ENCODE data around the gene ABCA8.

ABCA8 gene

DNA sequence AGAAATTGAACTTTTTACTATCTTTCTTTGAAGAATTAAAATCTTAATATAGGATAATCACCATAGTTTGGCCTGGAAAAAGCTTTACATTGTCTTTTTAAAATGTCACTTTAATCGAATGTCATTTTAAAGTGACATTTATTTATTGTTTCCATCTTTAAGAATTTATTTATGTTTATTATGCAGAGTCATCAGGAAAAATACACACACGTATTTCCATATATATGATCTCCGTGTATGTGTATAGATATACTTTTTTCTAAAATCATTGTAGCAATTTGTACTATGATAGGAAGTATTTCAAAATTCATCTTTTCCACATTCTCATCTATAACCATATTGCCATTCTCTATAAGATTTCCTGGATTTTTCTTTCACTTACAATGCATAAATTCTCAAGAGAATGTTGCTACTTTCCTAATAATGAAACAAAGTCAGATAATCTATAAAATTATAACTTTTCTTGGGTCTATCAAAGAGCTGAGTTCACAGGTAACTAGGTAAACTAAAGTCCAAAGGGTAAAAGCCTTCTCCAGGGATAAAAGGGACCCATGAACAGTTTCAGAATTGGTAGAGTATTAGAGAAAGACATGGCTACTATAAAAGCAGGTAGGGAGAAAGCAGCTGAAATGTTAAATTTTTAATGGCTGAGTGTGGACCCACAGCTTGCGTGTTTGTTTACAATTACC is 11.9 kb downstream of the ABCA8 start:
- no peak for FAIRE-seq

DNA sequence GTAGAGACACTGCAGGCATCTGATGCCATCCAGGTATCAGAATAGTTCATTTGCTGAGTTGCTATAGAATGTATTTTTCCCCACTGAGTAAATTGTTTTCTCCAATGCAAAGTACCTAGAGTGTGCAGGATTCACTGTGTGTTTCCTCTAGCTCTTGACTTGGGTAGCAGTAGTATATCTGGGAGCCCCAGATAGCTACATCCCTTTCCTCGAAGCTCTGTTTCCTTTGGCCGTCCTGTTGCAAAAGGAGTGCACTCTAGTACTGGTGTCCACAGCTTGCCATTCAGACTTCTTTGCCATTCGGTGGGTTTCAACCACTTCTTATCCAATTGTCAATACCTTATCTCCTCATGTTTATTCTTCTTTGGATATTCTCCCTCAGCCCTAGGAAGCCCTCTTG is 12.8 kb downstream of the ABCA8 start:
- FAIRE-seq = no peak

DNA sequence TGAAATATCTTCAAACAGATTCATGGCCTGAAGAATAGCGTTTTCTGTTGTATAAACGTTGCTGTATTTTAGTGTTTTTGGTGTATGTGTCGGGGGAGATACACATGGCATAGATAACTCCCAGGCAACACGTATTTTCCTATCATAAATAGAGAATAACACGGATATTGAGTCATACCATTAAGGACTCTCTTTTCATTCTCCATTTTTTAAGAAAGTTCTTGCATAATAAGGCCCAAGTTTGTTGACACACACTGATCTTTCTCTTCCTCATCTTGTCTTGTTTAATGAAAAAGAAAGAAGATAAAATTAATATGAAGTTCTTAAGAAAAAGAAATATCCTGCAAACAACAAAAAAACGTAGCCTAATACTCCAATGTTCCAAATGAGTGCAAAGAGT is 13.4 kb downstream of the ABCA8 start:
- no peak for FAIRE-seq

DNA sequence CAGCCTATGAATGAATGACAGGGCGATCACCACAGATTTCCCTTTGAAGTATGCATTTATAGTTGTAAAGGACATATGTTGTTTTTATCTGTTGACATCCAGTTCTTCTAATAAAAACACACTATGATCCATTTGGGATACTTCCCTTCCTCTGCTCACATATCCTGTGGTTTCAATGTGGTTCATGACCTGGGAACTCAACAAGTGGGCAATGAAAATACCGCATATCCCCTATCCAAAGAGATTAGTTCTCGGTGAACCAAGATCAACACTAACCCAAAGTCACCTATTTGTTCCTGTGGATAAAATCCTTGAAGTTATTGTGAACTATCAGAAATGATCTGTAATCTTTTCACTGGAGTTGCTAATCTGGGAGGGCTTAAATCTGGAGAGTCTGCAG is 16.0 kb downstream of the ABCA8 start:
- no peak for FAIRE-seq

DNA sequence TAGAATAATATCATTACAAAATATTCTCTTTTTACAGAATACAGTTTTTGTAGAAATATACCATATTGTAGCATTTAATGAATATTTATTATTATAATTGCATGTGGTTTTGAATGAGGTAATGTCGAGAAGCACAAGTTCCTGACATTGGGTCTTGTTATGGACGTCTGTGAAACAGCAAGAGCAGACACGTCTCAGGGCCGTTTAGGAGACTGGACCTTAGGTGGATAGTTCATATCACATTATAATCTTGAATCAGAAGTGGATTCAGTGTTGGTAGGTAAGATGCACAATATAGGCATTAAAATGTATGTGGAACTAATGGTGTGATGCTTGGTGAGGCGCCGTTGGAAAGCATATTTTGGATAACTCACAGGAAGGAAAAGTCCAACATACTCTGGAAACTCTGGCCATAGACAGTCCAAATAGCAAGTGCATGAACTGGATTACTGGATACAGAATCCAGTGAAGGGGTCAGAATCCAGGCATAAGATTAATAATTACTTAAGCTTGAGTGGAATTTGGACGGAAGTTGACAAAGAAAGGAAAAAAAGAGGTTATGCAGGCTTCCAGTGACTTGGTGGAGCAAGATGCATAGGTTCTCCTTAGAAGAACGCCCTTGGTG is 17.2 kb downstream of the ABCA8 start:
- FAIRE-seq = no peak

DNA sequence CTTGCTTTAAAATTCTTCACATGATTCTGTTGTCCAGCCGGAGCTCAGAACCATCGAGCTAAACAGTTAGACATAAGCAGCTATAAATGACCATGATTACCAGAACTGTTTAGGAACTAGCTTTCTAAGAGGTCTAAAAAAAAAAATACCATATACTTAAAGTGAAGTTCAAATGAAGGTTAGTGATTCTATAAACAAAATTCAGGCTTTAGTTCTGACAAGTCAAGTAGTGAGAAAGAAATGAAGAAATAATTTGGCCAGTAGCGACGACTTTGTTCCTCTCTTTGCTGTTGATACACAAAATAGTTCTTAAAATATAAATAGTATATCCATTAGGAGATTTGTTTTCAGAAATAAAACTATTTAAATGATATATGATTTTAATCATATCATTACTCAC is 27.7 kb downstream of the ABCA8 start:
- no peak for FAIRE-seq

DNA sequence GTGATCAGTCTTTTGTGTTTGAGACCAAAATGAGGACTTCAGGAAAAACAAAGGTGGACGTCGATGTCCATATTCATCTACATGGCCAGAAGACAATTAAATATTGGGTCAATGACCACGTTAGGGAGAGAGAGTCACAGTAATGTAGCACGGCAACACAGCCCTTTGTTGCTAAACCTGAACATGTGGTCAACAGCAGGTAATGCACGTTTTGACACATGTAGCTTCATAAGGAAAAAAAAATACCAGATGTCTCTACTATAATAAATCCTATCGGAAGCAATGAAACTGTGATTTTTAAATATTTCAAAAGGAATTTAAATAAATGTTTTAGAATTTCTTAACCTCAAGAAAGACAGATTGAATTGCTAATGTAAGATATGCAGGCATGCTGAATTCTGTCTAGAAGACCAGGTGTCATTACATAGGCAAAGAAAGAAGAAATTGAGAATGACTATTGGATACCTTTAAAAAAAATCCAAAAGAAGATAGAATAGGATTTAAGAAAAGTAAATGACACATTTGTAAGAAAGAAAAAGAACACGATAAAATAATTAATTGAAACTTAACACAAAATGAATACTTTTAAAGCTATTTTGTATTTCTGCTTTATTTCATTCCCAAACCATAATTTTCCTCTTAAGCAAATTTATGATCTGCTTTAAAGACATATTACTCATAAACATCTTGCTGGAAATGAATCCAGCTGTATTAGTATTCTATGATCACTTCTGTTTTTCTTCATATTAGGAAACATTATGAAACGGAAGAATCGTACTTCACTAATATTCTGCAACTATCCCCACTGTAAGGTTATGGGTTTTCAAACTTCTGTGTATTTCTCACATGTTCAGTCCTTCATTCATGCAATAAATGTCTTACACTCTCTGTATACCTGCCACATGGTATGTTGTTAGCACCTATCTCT is 30.1 kb downstream of the ABCA8 start:
- FAIRE-seq = no peak

DNA sequence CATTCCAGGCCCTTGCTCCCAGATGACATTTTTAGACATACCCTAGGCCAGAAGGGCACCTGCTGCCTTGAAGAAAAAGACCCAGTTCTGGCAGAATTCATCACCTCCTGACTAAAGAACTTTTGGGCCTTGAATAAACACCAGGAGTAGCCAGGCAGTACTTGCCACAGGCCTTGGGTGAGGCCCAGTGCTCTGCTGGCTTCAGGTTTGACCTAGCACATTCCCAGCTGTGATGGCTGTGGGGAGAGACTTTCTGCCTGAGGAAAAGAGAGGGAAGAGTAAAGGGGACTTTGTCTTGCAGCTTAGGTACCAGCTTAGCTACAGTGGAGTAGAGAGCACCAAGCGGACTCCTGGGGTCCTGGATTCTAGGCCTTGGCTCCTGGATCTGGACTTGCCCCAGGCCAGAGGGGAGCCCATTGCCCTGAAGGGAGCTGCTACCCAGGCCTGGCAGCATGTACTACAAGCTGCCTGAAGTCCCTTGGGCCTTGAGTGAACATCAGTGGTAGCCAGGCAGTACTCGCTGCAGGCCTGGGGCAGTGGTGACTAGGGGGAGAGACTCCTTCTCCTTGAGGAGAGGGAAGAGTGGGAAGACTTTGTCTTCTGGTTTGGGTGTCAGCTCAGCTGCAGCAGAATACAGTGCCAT is 44.3 kb downstream of the ABCA8 start:
- FAIRE-seq = no peak

DNA sequence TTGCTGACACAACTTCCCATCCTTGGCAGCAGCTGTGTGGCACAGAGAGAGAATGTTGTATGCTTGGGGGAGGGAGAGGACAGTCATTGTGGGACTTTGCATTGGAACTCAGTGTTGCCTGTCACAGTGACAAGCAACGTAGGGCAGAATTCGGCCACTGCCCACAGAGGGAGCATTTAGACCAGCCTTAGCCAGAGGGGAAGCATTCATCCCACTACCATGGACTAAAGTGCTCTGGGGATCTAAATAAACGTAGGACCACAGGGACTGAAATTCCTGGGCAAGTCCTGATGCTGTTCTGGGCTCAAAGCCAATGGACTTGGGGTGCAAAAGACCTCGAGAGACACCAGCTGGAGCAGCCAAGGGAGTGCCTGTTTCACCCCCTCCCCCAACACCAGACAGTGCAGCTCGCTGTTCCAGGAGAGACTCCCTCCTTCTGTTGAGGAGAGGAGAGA is 44.9 kb downstream of the ABCA8 start:
- no peak for FAIRE-seq

DNA sequence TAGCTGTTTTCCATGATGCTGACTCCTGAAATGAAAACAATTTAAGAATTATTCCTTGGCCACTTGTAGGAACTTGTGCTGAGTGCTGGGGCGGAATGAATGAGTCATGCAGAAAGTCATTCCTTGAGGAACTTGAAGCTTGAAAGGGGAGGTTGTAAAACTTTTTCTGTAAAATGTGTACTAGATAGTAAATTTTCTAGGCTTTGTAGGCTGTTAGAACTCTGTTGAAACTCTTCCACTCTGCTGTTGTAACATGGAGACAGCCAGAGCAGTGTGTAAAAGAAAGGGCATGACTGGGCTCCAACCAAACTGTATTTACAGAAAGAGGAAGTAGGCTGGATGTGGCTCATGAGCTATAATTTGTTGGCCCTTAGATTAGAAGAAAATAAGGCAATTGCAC is 46.1 kb downstream of the ABCA8 start:
- no peak for FAIRE-seq

DNA sequence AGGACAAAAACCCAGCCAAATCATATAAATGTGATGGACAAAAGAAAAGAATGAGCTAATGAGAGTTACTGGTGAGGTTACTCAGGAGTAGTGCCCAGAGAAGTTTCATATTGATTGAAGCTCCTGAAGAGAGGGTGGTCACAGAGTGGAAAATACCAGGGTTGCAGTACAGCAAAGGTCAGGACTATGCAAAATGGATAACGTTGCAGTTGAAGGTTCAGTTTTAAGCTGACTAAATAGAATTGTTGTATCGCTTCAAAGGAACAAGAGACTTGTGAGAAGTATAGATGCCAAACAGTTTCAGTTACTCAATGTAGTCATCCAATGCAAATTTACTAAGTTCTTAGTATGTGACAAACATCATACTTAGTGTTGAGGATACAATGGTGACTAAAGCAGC is 47.1 kb downstream of the ABCA8 start:
- no peak for FAIRE-seq

DNA sequence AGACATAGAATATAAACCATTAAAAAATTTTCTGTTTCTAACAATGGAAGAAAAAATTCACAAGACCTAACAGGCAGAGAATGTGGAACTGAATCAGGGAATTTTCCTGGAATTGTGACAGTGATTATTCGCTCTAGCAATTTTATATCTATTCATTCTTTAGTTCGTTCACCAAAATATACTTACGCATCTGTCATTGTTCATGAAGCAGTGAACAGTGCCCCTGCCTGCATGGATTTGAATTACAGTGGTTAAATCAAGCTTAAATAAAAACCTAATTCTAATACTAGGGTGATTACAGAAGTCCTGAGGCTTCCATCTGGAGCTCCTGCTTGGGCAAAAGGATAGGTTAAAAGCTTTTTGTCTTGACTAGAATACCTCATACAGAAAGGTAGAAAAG is 48.6 kb downstream of the ABCA8 start:
- FAIRE-seq = no peak

DNA sequence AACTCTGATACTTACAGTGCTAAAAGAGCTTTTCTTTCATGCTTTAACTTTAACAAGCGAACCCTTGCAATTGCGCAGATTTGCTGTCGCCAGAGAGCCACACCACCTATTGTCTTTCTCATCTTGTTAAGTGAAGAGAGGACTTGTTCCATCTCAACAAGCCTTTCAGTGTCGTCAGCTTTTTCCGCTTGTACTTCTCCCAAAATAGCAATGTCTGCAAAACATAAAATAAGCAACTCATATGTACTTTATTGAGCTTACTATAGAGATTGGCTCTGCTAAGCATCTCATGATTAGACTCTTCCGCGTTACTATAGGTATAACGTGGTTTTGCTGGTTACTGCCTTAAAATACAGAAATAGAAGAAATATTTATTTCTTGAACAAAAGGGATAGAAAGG is 51.9 kb downstream of the ABCA8 start:
- FAIRE-seq = no peak

DNA sequence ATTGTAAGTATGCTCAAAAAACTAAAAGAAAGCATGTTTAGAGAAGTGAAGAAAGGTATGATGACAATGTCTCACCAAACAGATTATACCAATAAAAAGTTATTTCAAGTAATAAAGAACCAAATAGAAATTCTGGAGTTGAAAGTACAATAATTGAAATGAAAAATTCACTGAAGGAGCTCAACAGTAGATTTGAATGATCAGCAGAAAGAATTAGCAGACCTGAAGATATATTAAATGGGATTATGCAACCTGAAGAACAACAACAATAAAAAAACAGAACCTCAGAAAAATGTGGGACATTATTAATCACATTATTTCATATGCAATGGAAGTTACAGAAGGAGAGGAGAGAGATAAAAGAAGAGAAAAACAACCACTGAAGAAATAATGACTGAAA is 57.6 kb downstream of the ABCA8 start:
- FAIRE-seq = no peak

DNA sequence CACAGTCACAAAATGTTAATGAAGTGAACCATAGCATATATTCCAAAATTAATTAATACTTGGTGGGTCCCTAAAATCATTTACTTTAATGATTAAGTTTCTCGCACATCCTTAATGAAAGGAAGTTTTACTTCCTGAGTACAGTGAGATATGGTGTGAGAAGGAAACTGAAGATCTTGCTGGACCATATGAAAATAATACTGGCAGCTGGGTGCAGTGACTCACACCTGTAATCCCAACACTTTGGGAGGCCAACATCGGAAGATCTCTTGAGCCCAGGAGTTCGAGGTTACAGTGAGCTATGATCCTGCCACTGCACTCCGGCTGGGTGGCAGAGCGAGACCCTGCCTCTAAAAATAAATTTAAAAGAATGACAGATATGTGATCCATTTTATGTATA is 62.5 kb downstream of the ABCA8 start:
- no peak for FAIRE-seq

DNA sequence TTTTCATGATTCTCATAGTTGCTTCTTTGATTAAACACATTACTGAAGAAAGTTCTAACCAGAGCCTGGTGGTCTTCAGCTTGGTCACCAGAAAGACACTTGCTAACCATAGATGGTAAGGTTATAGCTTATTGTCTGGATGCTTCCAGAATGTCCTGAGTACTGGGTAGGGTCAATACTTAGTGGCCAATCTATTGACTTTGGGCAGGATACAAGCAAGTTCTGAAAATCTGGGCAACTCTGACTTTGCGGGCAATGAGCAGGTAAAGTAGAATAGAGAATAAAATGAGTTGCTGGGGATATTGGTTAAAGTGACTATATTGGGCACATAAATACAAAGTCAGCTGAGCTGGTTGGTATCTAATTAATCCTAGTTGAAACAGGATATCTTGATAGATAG is 63.0 kb downstream of the ABCA8 start:
- no peak for FAIRE-seq

DNA sequence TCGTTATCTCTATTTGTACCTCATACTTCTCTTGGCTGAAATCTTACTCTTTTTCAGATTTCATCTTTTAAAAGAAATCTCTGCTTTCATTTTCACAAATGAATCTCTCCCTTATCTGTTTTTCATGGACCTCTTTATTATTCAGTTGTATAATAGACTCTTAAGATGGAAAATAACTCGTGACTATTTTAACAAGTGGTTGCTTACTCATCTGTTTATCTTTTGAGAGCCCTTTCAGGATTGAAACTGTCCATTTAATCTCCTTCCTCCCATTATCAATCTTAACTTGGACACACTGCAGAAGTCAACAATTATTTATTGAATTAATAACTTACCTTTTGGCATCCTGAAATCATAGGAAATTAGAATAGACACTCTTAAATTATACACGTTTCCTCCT is 68.8 kb downstream of the ABCA8 start:
- no peak for FAIRE-seq

DNA sequence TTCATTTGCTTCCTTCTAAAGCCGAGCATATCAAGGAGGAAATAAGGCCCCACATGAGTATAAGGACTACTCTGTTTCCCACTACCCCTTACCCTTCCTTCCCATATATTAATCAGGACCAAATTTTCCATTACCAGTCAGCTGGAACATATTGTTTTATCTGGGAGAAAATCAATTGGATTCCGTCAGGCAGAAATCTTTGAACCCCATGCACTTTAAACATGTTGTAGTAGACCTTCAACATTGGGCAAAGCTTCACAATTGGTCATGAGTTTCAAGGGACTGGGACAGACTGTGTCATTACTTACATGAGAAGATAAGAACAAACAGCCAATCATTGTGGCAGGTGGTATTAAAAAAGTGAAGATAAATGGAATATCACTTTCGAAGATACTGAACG is 70.3 kb downstream of the ABCA8 start:
- FAIRE-seq = no peak

DNA sequence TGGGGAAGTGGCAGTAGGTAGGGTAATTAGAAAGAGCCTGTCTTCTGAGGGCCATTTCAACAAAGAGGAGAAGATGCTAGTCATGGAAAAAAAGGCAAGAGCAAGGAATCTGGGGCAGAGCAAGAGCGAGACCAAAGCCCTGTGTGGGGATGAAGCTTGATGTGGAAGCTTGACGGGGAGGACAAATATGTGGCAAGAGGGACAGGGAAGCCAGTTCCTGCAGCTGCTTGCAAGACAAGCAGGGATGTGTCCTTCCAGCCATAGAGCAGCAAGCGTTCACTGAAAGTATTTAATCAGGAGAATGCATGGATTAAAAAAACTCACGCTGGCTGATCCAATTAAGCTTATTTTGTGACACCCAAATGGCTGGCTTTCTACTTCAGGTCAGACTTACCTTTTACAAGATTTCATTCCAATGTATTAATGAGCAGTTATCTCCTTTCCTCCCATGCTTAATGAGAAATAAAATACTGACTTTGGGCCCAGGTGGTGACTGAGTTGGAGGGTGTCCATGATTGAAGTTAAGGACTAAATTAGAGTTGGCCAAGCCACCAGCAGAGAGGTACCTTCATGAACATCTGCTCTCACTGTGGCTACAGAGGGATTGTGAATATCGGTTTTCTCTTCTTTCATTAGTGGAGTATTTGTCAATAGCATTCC is 76.8 kb downstream of the ABCA8 start:
- FAIRE-seq = no peak

DNA sequence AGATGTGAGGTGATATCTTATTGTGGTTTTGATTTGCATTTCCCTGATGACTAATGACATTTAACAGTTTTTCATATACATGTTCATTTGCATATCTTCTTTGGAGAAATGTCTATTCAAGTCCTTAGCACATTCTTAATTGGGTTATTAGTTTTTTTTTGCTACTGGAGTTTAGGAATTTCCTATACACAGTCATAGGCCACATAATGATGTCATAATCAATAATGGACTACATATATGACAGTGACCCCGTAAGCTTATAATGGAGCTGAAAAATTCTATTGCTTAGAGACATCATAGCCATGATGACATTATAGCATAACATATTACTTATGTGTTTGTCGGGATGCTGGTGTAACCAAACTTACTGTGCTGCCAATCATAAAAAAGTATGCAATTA is 83.7 kb downstream of the ABCA8 start:
- FAIRE-seq = no peak

DNA sequence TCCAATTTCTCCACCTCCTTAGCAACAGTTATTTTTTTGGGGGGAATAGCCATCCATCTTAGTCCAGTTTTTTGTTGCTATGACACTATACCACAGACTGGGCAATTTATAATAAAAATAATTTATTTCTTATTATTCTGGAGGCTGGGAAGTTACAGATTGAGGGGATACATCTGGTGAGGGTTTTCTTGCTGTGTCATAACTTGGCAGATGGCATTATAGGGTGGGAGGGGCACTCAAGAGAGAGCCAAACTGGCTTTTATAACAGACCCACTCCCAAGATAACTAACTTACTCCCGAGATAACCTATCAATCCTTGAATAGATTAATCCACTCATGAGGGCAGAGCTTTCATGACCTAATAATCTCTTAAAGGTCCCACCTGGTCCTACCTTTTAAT is 84.2 kb downstream of the ABCA8 start:
- FAIRE-seq = no peak

DNA sequence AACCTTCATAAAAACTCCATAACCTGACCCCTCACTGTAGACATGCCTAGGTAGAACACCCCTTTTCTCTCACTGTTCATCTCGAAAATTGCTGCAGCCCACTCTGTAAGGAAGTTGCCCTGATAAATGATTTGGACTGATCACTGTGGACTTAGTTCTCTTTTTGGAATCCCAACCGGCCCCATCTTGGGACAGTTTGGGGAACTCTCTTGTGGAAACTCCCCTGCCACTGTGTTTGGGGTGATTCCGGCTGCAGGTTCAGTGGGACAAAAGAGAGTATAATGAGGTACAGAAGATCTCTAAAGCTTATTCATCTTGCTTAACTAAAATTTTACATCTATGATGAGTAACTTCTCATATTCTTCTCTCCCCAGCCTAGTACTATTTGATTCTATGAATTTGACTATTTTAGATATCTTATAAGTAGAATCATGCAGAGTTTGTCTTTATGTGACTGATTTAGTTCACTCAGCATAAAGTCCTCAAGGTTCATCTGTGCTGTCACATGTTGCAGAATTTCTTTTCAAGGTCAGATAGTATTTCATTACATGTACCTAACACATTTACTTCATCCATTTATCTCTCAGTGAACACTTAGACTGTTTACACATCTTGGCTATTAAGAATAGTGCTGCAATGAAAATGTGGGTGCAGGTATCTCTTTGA is 84.9 kb downstream of the ABCA8 start:
- FAIRE-seq = no peak

All from TTC549 (cell line).